Hippocampal formation (tissue), 2 donors: ENCODE measurements around the gene AMPD1.
A peak's percentile ranks its signal among the peaks of the same experiment; 100 is the strongest.

Source experiments
- DNase-seq, 2 donors: peaks; one replicate each; lab custom pipeline; 2025; lab: John Stamatoyannopoulos, UW

The AMPD1 gene

DNA sequence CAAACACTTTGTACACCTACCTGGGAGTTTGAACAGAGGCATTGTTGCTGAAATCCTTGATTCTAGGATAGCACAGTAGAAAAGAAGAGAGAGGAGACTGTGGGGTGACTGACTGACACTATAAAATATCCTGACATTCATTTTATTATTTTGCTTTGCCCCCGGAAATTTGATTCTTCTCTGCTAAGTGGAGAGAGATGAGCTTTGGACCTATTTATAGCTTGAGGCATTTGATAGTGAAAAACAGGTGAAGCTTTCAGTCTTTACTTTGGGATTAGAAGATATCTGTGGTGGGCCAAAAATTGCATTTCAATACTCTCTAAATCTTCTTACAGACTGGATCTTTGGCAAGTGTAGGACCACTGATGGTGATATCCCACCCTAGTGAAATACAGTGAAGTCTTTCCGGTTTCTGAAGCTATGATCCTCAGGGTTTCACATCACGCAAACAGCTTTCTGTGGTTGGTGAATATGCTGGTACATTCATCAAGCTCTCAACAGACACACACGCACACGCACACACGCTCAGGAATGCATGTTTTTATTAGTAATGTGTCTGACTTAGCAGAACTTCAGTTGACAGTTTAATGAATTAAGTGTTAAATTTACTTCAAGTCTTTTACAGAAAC lies at the start of gene AMPD1:
Gene AMPD1, minus strand, starts transcription at position 117 of the 629 bp plus-strand sequence. Its CDS starts 75 bp downstream, at position 42.
- DNase-seq = no peak

DNA sequence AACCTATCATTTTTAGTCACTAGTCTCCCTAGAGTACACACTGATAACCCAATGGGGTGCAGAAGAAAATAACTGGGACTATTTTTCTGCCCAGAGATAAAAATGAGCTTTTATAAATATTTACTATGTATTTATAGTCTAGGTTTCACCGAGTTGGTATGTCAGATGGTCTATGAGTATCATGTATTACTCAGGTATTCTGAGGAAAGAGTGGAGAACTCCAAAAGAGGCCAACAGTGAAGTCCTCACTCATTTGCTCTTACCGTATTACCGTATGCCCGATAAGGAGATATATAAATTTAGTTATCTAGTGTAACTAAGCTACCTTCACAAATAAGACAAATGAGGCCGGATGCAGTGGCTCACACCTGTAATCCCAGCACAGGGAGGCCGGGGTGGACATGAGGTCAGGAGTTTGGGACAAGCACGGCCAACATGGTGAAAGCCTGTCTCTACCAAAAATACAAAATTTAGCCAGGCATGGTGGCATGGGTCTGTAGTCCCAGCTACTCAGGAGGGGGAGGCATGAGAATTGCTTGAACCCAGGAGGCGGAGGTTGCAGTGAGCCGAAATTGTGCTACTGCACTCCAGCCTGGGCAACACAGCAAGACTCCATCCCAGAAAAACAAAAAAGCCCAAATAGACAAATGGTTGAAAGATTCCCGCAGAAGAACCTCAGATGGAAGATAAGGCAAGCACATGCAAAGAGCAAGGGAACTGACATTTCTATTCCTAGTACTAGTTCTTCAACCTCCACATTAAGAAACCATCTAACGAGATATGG lies 46.8 kb upstream of the AMPD1 start:
- DNase-seq = no peak

DNA sequence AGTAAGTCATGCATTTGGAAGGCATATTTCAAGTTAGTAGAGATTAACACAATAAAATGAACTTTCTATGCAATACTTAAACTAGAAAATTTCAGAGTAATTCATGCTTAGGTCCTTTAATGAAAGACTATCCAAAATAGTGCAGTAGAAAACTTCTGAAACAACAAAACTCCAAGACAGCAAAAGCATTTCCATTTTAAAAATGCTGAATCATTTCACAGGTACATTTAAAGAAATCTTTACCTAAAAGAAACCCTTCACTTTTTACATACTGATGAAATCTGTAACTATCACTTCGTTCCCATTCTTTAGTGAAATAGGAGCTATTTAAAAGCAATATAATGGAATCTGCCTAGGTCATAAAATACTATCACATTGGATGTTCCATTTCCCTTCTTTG lies 45.0 kb upstream of the AMPD1 start:
- DNase-seq = no peak

DNA sequence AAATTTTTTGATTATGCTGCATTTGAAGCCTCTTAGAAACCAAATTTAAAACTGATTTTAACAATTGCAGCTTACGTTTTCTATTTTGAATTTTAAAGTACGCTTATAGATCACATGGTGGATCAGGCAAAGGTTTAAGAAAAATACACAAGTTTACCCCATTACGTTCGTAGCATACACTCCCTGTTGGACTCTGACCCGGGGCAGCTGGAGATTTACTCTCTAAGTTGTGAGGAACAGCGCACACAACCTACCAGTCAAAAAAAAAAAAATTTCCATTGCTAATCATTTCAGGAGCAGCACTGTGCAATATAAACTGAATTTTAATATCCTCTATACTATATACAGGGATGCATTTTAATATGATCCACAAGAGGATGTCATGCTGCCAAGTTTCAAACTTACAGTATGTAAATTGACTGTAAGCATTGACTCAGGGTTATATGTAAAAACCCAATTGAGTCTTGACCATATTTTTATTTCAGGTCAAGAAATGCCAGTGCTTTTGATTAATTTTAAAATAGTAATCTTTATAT lies 42.0 kb upstream of the AMPD1 start:
- no peak for DNase-seq

DNA sequence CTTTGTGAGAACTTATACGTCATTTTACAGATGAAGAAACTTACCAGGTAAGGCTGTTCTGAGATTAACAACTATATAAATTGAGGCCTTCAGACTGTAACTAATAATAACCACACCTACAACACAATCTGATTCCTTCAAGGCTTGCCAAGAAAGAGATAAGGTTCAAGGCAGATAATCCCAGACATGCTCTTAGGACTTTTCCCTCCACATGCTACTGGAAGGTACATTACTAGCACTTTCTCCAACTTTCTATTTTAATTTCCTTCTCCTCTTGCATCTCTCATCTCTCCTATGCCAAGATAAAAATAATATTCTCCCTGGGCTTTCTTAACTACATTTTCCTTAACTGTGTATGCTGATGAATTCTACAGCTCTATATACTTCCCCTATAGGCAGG lies 40.1 kb upstream of the AMPD1 start:
- no peak for DNase-seq

DNA sequence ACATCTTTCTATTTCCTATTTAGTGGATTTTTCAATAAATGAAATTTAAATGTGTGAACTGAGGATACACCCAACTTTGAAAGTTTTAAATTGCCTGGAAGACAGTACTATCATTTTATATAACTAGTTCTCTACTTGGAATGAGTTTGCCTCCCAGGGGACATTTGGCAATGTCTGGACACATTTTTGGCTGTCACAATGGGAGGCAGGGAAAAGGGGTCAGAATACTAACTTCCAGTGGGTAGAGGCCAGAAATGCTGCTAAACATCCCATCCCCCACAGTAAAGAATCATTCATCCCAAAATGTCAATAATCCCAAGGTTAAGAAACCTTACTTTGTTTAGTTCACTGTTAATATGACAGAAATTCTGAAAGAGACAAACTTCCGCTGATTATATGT lies 34.4 kb upstream of the AMPD1 start:
- no peak for DNase-seq

DNA sequence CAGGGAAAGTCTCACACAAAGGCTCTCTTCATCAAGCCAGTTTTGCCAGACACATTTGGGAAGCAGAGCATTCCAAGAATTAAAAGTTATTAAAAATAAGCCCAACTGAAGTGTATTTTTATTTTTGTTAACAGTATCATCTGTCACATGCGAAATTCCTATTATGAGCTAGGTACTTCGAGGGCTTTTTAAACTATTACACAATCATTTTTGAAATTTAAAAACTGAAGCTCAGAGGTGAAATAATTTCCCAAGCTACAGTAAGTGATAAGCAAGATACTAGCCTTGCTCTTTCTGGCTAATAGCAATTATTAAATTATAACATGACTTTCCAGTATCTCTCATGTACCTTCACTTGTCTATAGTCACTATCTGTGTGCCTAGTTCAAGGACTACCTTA lies 33.2 kb upstream of the AMPD1 start:
- DNase-seq = no peak

DNA sequence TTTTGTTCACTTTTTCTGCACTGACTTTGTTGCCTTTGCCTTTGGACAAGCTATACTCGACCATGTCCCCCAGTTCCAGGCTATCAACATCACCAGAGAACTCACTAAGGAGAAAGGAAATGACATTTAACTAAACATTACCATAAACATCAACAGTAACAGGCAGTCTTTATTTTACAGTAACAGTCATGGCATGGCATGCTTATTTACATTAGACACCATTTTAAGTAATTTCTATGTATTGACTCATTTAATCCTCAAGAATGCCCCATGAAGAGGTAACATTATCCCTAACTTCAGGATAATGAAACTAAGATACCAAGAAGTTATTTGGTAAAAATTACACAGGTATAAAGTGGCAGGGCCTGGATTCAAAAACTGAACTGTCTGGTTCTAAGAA lies 29.9 kb upstream of the AMPD1 start:
- no peak for DNase-seq

DNA sequence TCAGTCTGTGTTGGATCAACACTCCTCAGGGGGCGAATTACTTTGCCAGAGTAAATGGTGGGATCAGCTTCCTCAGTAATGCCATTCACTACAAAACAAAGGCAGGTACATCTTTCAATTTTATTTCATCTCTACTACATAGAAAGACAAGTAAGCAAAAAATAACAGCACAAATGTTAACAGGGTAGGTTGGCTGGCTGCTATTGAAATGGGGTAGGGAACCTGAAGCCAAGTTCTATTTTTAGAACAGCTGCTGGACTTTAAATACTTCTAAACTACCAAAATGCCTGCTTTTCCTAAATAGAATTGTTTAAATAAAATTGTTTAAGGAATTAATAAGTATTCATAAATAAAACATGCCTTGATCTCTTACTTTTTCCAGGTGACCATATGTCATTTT lies 28.6 kb upstream of the AMPD1 start:
- no peak for DNase-seq

DNA sequence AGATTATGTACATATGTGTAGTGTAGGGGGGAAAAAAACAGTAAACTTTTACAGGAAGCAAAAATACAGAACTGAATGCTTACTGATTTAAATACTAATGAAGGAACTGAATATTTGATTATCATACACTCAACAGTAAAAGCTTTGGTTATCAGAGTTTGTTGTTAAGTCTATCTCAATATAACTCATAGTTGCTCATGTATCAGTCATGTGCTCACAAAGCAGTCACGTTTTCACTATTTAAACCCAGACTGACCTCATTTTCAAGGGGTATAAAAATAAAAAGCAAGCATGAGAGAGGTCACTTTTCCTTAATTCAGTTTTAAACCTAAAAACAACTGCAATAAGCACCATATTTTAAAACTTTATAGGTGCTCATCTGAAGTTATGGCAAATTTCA lies 28.1 kb upstream of the AMPD1 start:
- no peak for DNase-seq

DNA sequence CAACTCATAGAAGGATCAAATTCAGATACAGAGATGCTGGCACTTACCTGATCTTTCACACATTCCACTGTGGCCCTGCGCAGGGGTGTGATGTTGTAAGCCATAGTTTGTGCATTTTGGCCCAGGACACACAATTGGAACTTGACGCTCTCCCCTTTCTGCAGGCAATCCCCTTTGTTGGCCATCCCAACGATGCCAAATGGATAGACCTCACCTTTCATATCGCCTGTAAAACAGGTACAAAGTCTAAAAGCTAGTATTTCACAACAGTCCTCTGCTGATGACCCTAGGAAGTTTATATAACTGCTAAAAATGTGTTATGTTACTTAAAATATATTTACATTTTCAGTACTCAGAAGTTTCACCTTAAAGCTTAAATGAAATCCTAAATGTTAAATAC lies 25.1 kb upstream of the AMPD1 start:
- no peak for DNase-seq

DNA sequence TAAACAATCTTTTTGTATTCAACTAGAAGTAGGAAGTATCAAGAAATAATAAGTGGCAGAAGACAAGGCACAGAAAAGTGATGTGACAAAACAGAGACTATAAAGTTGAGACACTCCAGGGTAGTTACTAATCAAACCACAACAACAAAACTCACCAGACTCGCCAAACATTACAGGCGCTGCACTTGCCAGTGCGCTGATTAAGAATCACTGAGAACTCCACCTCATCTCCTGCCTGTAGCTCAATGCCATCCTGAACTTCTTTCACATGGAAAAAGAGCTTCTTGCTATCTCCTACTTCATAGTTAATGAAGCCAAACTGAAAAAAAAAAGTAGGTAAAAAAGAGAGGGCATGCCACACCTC lies 24.1 kb upstream of the AMPD1 start:
- DNase-seq = no peak

DNA sequence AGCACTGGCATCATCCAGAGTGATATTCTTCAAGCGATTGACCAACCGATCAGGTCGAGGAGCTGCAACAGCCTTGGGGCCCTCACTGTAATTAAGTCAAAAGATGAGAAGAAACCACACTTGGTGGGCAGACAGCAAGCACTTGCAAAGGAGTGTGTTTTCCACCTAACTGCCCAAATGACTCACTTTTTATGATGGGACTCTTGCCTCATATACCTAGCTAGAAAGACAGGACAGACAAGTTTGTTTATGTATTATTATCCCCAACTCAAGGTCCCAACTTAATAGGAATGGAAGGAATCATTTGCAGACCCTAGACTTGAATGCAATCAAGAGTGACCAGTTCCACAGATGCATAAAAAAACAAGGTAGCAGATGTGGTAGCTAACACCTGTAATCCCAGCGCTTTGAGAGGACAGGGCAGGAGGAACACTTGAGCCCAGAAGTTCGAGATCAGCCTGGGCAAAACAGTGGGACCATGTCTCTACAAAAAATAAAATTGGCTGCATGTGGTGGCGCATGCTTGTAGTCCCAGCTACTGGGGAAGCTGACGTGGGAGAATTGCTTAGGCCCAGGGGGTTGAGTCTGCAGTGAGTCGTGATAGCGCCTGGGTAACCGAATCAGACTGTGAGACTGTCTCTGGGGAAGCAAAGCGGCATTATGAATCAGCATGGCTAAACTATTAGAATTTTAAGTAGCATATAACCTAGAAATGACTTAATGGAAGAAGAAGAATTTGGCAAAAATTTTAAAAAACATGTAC lies 23.5 kb upstream of the AMPD1 start:
- DNase-seq = no peak

DNA sequence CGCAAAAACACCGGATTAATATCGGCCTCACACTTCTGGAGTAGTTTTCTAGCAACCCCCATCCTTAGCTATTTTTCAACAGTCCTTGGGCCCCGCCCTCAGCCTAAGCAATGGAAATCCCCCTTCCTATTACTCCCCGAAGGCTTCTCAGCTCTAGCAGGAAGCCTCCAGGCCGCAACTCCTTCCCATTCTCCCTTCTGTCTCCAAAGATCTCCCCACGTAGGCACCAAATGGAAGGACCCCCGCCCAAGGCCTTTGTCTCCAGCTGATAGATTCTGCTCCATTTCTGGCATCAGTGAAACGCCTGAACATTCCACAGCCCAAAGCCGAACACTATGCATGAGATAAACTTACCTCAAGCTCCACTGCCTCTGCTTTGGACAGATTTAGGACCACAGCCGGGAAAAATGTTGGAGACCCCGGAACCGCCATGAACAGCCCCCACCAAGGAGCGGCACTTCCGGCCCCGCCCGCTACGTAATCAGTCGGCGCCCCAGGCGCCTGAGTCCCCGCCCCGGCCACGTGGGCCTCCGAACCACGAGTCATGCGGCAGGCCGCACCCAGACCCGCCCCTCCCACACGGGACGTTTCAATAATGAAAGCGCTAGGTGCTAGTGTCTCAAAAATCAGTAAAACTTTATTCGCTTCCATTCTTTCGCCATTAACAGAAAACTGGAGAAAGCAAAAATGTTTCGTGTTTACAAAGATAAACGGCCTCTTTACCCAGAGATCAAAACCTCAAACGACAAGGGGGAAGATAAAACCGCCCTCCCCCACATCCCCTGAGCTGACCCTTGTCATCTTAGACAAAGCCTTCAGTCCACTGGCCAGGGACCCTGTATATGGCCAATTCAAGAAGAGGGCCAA lies 21.2 kb upstream of the AMPD1 start, which contains the start of gene NRAS:
Gene NRAS, minus strand, starts transcription at position 468 of the 867 bp plus-strand sequence. CDS start 611 bp downstream, outside the sequence.
- DNase-seq = peak; percentile 82 to 86

DNA sequence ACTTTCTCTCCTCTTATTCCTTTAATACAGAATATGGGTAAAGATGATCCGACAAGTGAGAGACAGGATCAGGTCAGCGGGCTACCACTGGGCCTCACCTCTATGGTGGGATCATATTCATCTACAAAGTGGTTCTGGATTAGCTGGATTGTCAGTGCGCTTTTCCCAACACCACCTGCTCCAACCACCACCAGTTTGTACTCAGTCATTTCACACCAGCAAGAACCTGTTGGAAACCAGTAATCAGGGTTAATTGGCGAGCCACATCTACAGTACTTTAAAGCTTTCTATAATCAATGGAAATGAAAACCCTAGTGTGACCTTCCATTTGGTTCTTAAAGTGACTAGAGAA lies 20.6 kb upstream of the AMPD1 start:
- DNase-seq = no peak

DNA sequence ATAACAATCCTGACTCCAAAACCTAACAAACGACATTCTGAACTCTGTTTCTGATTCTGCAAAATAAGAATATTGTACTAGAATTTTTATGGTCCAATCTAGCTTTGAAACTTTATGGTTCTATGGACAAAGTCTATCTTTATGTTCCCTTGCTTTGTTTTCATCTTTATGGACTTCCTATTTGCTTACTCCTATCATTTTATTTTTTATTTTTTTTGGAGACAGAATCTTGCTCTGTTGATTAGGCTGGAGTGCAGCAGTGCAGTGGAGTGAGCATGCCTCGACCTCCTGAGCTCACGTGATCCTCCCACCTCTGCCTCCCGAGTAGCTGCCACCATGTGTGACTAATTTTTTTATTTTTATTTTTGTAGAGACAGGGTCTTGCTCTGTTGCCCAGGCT lies 17.6 kb upstream of the AMPD1 start:
- DNase-seq = no peak

DNA sequence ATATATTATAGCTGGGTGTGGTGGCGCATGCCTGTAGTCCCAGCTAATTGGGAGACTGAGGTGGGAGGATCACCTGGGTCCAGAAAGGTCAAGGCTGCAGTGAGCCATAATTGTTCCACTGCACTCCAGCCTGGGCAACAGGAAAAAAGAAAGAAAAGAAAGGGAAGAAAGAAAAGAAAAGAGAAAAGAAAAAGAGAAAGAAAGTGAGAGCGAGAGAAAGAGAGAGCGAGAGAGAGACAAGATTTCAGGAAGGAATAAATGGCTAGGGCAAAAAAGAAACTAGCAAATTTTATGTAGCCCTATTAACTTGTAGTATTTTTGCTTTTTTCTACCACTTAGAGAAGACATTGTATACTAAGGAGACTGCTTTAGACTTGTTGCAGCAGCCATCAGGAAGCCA lies 15.0 kb upstream of the AMPD1 start:
- no peak for DNase-seq

DNA sequence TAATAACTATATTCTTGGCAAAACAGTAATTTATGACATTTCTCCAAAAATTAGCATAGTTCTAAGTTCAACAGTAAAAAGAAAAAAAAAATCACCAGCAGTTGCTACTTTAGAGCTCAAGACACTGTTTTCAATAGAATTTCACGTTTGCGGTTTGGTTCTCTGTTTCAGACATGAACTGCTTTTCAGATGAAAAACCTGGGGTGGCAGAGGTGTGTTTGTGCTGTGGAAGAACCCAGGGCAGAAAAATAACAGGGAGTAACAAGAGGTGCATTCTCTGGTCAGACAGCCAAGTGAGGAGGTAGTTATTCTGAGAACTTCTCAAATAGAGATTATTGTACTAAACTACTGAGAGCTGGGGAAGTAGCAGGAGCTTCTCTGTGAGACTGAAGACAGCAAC lies 12.3 kb upstream of the AMPD1 start:
- no peak for DNase-seq

DNA sequence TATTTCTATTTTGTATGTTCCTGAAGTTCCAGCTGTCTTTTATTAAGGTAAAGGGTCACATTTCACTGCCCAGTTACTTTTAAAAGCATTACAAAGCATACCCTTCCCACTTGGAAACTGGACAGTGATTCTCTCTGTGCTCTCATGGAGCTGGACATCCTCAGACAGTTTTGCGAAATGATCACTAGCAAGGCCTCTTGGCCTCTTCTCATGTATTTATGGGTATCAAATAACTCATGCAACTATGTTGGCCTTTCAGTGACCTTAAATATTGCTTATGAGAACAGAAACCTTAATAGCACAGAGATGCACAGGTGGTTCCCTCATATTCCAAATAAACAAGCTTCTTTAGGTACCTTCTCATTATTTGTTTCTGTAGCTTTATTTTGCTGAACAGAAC lies 7.9 kb upstream of the AMPD1 start:
- no peak for DNase-seq

DNA sequence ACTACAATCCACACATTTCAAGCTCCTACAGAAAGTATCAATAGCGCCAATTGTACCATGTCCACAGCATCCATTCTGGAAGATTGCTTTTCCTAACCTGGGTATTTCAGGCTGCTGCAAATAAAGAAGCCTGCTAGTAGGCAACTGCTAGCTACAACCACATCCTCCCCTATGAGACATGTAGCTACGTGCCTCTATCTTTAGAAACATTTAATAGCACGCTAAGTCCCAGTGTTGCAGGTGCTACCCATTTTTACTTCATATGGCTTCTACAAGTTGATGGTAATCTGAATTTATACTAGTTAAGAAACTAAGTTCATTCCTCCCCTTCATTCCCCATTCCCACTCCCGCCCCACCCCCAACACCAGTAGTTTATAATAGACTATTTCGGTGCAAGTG lies 7.4 kb upstream of the AMPD1 start:
- DNase-seq = no peak

DNA sequence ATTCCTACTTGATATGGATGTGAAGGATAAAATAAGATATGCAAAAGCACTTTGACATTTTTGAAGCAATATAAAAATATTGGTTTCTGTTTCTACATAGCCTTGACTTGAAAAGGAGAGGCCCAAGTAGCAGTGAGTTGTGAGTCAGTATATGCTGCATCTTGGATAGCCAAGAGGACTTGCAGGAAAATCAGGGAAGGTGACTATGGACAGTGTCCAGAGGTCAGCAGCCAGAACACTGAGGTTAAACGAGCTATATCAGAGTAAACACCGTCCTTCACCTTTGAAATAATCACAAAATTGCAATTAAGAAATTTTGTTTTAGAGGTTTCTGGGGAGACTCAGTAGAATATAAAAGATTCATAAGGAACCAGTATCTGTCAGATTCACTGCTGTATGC lies 6.6 kb upstream of the AMPD1 start:
- no peak for DNase-seq

DNA sequence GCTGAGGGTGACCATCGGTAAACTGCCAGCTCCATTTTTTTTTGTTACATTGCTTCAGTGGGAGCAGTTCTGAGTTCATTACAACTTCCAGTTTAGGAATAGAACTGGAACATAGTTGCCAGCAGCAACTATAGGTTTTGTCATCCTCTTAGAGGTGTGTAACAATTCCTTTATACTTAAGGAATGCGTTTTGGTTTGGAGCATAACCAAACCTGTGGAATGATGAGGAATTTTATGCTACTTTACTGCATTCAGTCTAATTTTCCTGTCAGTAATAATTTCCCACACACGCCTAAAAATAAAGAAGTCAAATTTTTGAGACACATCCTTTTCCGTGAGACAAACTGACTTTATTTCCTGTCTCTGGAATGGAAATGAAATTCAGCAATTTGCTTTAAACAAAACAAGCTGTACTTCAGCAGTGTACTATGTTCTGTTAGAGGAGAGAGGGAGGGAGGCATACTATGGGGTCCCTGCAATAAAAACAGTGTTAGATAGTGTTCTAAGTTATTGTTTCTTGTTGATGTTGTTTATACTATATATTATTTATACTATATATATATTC lies 4.8 kb upstream of the AMPD1 start:
- DNase-seq = no peak
